PFSK-1 (cell line): ENCODE measurements around the gene PGM3. TPM values are rescaled to one million over a fixed set of nuclear protein-coding genes. Genes with fewer than 3 reads are reported as not detected.

Source experiments
- FOXP2 ChIP-seq: optimal IDR thresholded peaks from 2 replicates; pipeline ENCODE3; 2011; ENCODE audit warnings: borderline replicate concordance, control low read depth, inconsistent platforms; ENCODE audit not compliant: insufficient read depth; ENCODE audit errors: extremely low read length, extremely low read depth
- POLR2AphosphoS5 ChIP-seq: IDR thresholded peaks from 2 replicates; pipeline ENCODE4 v1.6.1; 2012; ENCODE audit warnings: low read depth, mild to moderate bottlenecking, control low read depth, low read length, moderate library complexity
- REST ChIP-seq, 2 experiments: IDR thresholded peaks; 2 replicates each; pipeline versions ENCODE4 v1.6.1 to v1.8.0; 2011 to 2012; ENCODE audit warnings: low read depth in 2 of 2, low read length in 2 of 2, control low read depth in 1 of 2, inconsistent platforms in 1 of 2, mild to moderate bottlenecking in 1 of 2, moderate library complexity in 1 of 2; ENCODE audit not compliant: insufficient read depth in 1 of 2
- SIN3A ChIP-seq: IDR thresholded peaks from 2 replicates; pipeline ENCODE4 v1.6.1; 2012; ENCODE audit warnings: mild to moderate bottlenecking, low read length, moderate library complexity, borderline replicate concordance; ENCODE audit not compliant: insufficient read depth
- TAF1 ChIP-seq: IDR thresholded peaks from 2 replicates; pipeline ENCODE4 v1.6.1; 2012; ENCODE audit warnings: low read length, control low read depth, borderline replicate concordance; ENCODE audit not compliant: insufficient read depth
- polyA plus RNA-seq: library from polyadenylated mRNA; unstranded; fragments of >200 nt; gene quantifications from one replicate; pipeline ENCODE4 v1.2.1, GENCODE V29; 2012; ENCODE audit warnings: low read depth, missing spikeins; ENCODE audit not compliant: insufficient read length

Gene PGM3
- polyA plus RNA-seq = 44.3 TPM

- peak; percentile 64; the same call in 1 of the 2 replicates for TF ChIP-seq TAF1
- TF ChIP-seq SIN3A = no peak
- peak; percentile 87; the same call in 1 of the 2 replicates for TF ChIP-seq POLR2AphosphoS5
- no peak for TF ChIP-seq REST (IDR thresholded peaks at IDR 0.05; ENCODE audit: insufficient read depth in 1 of 2, low read depth in 2 of 2, low read length in 2 of 2)
- peak; percentile 86 for TF ChIP-seq FOXP2
Observed at GRCh38 chr6:83192871-83193746, at the start of gene PGM3, which contains the start of gene RWDD2A. Gene PGM3 (minus strand): TSS chr6:83193265. CDS start chr6:83191012, 2,253 bp downstream. Gene RWDD2A (plus strand): TSS chr6:83193357. CDS start chr6:83194452, 1,095 bp downstream.

- TF ChIP-seq FOXP2 = no peak
- TF ChIP-seq REST (IDR thresholded peaks at IDR 0.05; ENCODE audit: insufficient read depth in 1 of 2, low read depth in 2 of 2, low read length in 2 of 2) = no peak
- TF ChIP-seq TAF1 = no peak
- no peak for TF ChIP-seq SIN3A
- no peak for TF ChIP-seq POLR2AphosphoS5
Observed at GRCh38 chr6:83231146-83231545, 38.1 kb upstream of the PGM3 start.

GRCh38 chr6:83226517-83226916 lies 33.5 kb upstream of the PGM3 start:
- TF ChIP-seq FOXP2 = no peak
- no peak for TF ChIP-seq TAF1
- no peak for TF ChIP-seq SIN3A
- no peak for TF ChIP-seq POLR2AphosphoS5
- no peak for TF ChIP-seq REST (IDR thresholded peaks at IDR 0.05; ENCODE audit: insufficient read depth in 1 of 2, low read depth in 2 of 2, low read length in 2 of 2)

- no peak for TF ChIP-seq REST (IDR thresholded peaks at IDR 0.05; ENCODE audit: insufficient read depth in 1 of 2, low read depth in 2 of 2, low read length in 2 of 2)
- TF ChIP-seq FOXP2 = no peak
- TF ChIP-seq POLR2AphosphoS5 = no peak
- no peak for TF ChIP-seq TAF1
- TF ChIP-seq SIN3A = no peak
Observed at GRCh38 chr6:83221889-83222479, 28.9 kb upstream of the PGM3 start.
